T-helper 1 cell treated with Interleukin-12 subunit alpha and Interleukin-12 subunit beta and Interleukin-4 antibody, amounts not matched to agents 30 μg/mL and 1 μg/mL, for 36 hours (primary cell): ENCODE measurements around the gene EGFL7.

Source experiments
- H3K27ac Mint-ChIP-seq: one replicate; pipeline ENCODE4 v1.8.0; 2021; ENCODE audit warnings: mild to moderate bottlenecking, mixed read lengths
- H3K27me3 Mint-ChIP-seq: one replicate; pipeline ENCODE4 v1.8.0; 2021; ENCODE audit warnings: low read depth, mixed read lengths
- H3K36me3 Mint-ChIP-seq: one replicate; pipeline ENCODE4 v1.8.0; 2021; ENCODE audit warnings: low read depth, mixed read lengths
- H3K4me1 Mint-ChIP-seq: one replicate; pipeline ENCODE4 v1.8.0; 2021; ENCODE audit warnings: low read depth, mixed read lengths
- H3K4me3 Mint-ChIP-seq: one replicate; pipeline ENCODE4 v1.8.0; 2021; ENCODE audit warnings: mild to moderate bottlenecking, moderate library complexity, mixed read lengths
- H3K9me3 Mint-ChIP-seq: one replicate; pipeline ENCODE4 v1.8.0; 2021; ENCODE audit warnings: mixed read lengths

The EGFL7 gene

GRCh38 chr9:136686794-136687711 is 24.3 kb downstream of the EGFL7 start, which contains the start of gene AGPAT2:
Gene AGPAT2, minus strand, starts transcription at chr9:136687457. Its CDS starts 100 bp downstream, at chr9:136687357.
- Mint-ChIP-seq H3K27me3 (peaks cover 4% of the 10 kb centered on the region), H3K9me3 (no peaks in the 10 kb centered on the region), H3K4me1 (no peaks in the 10 kb centered on the region), H3K4me3 (peak within 1 kb of the TSS; percentile 75), H3K36me3 (no peaks in the 10 kb centered on the region), H3K27ac (no peak within 1 kb of the TSS)

- Mint-ChIP-seq H3K27me3 (peaks cover 4% of the 10 kb centered on the region), H3K27ac (no peak overlapping the region), H3K4me1 (no peaks in the 10 kb centered on the region), H3K36me3 (no peaks in the 10 kb centered on the region), H3K4me3 (no peak overlapping the region), H3K9me3 (no peaks in the 10 kb centered on the region)
These were observed 25.1 kb downstream of the EGFL7 start for GRCh38 chr9:136687721-136688223.

DNA sequence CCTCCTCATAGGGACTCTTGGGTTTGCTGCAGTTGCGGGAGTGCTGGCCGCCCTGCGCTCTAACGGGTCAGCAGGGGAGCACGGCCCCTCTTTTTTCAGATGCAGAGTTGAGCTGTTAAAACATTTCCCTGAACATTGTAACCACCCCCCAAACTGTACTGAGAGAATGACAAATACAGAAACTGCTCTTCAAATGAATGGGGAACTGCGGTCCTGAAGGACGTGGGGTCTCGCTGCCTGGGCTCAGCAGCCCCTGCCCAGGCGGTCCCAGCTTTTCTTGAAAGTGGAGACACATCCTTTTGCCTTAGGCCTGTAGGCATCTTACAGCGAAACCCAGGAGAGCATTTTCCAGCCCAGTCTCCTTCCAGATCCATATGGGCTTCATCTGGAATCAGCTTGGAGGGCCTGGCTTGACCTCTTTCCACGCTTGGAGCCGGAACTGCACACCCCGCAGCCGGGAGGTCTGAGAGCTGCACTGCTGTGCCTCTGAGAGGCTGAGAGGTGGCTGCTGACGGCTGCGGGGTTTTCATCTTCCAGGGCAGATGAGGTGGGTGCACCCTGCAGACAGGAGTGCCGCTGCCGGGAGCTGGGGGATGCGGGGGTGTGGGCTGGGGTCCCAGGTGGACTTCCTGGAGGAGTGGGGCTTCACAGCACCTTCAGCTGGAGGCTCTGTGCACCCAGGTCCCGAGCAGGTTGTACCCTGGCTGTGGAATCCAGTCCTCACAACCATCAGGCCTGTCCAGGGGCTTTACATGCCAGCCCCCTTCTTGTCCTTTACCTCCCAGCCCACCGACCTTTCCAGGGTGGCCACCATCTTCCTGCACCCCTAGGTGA is 25.8 kb downstream of the EGFL7 start:
- no peak overlapping the region for H3K4me3 Mint-ChIP-seq
- no peak overlapping the region for H3K27ac Mint-ChIP-seq
- no peaks in the 10 kb centered on the region for H3K36me3 Mint-ChIP-seq
- H3K27me3 Mint-ChIP-seq = peaks cover 4% of the 10 kb centered on the region
- no peaks in the 10 kb centered on the region for H3K9me3 Mint-ChIP-seq
- H3K4me1 Mint-ChIP-seq = no peaks in the 10 kb centered on the region

DNA sequence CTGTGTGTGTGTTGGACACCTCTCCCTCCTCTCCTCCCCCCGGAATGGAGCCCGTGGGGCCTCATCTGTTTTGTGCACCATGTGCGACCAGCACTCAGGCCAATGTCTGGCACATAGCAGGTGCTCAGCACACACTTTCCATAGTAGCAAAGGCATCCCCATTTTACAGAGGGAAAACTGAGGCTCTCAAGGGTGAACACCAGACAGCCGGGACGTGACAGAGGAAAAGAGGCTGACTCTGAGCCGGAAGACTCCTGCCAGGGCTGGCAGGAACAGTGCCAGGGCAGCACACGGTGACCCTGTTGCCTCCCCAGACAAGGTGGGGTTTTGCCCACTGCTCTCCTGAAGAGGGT is 26.4 kb downstream of the EGFL7 start:
- H3K27me3 Mint-ChIP-seq = peaks cover 4% of the 10 kb centered on the region
- no peak overlapping the region for H3K4me3 Mint-ChIP-seq
- no peaks in the 10 kb centered on the region for H3K9me3 Mint-ChIP-seq
- no peak overlapping the region for H3K27ac Mint-ChIP-seq
- H3K4me1 Mint-ChIP-seq = no peaks in the 10 kb centered on the region
- no peaks in the 10 kb centered on the region for H3K36me3 Mint-ChIP-seq

DNA sequence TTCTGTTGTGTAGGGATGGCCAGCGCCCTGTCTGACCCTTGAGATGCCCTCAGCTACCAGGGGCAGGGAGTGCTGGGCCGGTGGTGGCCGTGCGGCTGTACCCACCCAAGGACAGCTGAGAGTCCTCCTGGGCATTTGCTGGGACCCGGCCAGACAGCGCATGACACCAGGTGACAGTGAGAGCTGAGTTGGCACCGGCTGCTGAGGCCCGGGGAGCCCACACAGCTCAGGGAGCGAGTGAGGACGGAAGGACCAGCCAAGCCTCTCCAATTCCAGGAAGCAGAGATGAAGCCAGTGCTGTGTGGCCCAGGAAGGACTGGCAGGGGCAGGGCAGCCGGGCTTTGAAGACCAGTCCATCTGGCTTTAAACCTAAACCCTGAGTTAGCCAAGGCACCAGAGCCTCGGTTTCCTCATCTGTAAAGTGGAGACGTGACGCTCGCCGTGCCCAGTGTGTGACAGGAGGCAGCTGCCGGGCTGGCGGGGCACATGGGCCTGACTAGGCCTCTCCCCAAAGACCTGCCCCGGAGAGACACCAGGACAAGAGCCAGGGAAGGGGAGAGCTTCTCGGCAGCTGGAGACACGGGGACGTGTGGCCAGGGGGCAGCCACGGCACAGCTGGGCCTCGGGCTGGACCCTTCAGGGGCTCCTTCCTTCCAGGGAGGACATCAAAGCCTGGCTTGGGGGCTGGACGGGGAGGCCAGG is 27.5 kb downstream of the EGFL7 start:
- Mint-ChIP-seq H3K4me3 (no peak overlapping the region), H3K27ac (no peak overlapping the region), H3K4me1 (no peaks in the 10 kb centered on the region), H3K9me3 (no peaks in the 10 kb centered on the region), H3K36me3 (no peaks in the 10 kb centered on the region), H3K27me3 (peaks cover 9% of the 10 kb centered on the region)

DNA sequence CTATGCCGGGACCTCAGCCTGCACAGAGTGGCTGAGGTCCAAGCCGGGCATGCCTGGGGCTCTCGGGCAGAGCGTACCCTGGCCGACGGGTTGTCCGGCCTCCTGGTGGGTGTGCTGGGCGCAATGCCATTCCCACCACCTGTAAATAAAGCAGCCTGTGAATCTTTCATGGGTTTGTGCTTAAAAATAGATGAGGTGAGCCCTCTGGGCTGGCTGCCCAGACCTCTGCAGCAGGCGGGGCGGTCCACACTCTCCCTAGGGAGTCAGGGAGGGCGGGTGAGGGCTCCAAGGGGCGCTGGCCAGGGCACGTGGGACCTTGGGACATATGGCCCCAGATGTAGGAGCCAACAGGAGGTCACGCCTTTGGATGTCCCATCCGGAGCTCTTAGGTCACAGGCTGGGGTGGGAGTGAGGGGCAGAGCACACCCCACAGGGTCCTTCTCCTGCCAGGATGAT is 28.1 kb downstream of the EGFL7 start:
- H3K27me3 Mint-ChIP-seq = peaks cover 10% of the 10 kb centered on the region
- no peaks in the 10 kb centered on the region for H3K4me1 Mint-ChIP-seq
- no peak overlapping the region for H3K4me3 Mint-ChIP-seq
- no peaks in the 10 kb centered on the region for H3K9me3 Mint-ChIP-seq
- H3K36me3 Mint-ChIP-seq = no peaks in the 10 kb centered on the region
- H3K27ac Mint-ChIP-seq = no peak overlapping the region

- Mint-ChIP-seq H3K9me3 (no peaks in the 10 kb centered on the region), H3K4me1 (no peaks in the 10 kb centered on the region), H3K27me3 (peaks cover 10% of the 10 kb centered on the region), H3K36me3 (no peaks in the 10 kb centered on the region), H3K27ac (no peak overlapping the region), H3K4me3 (no peak overlapping the region)
These were observed 28.8 kb downstream of the EGFL7 start for GRCh38 chr9:136691316-136692184.

DNA sequence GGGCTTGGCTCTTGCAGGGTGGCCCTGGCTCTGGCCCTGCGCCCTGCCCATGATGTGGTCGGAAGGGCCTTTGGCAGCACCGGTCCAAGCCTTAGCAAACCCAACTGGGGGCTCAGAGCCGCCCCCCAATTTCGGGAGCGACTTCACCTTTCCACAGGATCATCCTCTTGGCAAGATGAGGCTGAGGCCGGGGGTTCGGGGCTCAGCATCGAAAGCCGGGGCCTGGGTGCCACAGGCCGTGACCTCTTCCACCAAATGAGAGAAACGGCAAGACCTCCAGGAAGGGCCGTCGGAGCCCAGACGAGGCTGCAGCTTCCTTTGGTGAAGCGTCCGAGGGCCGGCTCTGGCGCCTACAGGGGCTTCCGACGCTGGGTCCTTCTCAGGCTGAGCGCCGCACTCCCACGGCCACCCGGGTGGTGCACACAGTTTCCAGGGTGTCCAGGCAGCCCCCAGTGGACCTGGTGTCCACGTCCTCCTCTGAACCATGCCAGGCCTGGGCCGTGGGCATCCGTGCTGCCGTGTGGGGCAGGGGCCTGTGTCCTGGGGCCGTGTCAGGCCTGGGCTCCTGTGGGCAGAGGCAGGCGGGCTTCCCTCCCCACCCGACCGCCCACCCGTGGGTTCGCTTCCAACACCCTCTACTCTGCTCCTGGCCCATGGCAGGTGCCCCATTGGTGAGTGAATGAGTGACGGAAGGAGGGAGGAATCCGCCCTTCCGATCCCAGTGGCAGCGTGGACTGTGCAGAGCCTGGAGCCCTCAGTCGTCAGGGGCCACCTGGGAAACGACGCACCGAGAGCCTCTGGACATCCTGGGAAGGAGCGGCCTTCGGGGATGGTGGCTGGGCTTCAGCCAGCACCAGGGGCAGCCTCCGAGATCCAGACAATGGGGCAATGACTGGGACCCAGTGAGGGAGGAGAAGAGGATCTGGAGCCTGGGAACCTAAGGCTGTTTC is 29.7 kb downstream of the EGFL7 start:
- no peaks in the 10 kb centered on the region for H3K36me3 Mint-ChIP-seq
- no peak overlapping the region for H3K27ac Mint-ChIP-seq
- H3K4me1 Mint-ChIP-seq = peaks cover 5% of the 10 kb centered on the region
- no peak overlapping the region for H3K4me3 Mint-ChIP-seq
- H3K9me3 Mint-ChIP-seq = no peaks in the 10 kb centered on the region
- peaks cover 12% of the 10 kb centered on the region for H3K27me3 Mint-ChIP-seq

GRCh38 chr9:136693135-136693489 is 30.4 kb downstream of the EGFL7 start:
- no peaks in the 10 kb centered on the region for H3K9me3 Mint-ChIP-seq
- peaks cover 6% of the 10 kb centered on the region for H3K4me1 Mint-ChIP-seq
- H3K36me3 Mint-ChIP-seq = no peaks in the 10 kb centered on the region
- H3K27me3 Mint-ChIP-seq = peaks cover 14% of the 10 kb centered on the region
- H3K4me3 Mint-ChIP-seq = no peak overlapping the region
- H3K27ac Mint-ChIP-seq = no peak overlapping the region

GRCh38 chr9:136693490-136694162 is 30.9 kb downstream of the EGFL7 start:
- Mint-ChIP-seq H3K27me3 (peaks cover 17% of the 10 kb centered on the region), H3K36me3 (no peaks in the 10 kb centered on the region), H3K4me1 (peaks cover 7% of the 10 kb centered on the region), H3K27ac (no peak overlapping the region), H3K4me3 (no peak overlapping the region), H3K9me3 (no peaks in the 10 kb centered on the region)

- H3K36me3 Mint-ChIP-seq = no peaks in the 10 kb centered on the region
- no peaks in the 10 kb centered on the region for H3K9me3 Mint-ChIP-seq
- H3K4me3 Mint-ChIP-seq = no peak overlapping the region
- H3K27ac Mint-ChIP-seq = no peak overlapping the region
- peaks cover 8% of the 10 kb centered on the region for H3K4me1 Mint-ChIP-seq
- H3K27me3 Mint-ChIP-seq = peaks cover 14% of the 10 kb centered on the region
These were observed 31.6 kb downstream of the EGFL7 start for GRCh38 chr9:136694163-136694871.

DNA sequence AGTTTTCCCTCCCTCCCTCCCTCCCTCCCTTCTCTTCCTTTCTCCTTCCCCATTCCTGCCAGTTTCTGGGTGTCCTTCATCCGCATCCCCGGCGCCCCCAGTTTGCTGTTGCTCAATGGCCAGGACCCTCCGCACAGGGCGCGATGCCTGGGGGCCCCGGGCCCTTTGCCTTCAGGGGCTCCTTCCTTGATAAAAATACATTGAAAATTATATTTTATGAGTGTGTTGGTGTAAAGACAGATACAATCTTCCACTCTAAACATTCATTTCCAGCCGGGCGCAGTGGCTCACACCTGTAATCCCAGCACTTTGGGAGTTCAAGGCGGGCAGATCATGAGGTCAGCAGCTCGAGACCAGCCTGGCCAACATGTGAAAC is 32.1 kb downstream of the EGFL7 start:
- no peak overlapping the region for H3K27ac Mint-ChIP-seq
- no peak overlapping the region for H3K4me3 Mint-ChIP-seq
- no peaks in the 10 kb centered on the region for H3K36me3 Mint-ChIP-seq
- peaks cover 14% of the 10 kb centered on the region for H3K27me3 Mint-ChIP-seq
- H3K9me3 Mint-ChIP-seq = no peaks in the 10 kb centered on the region
- H3K4me1 Mint-ChIP-seq = peaks cover 8% of the 10 kb centered on the region
